Peyer's patch (tissue), 4 donors: ENCODE measurements around the gene RRAD.

ENCODE experiments used
- POLR2A ChIP-seq, 2 donors: fragments of 450-650 bp; IDR thresholded peaks; one replicate each; pipeline ENCODE4 v1.5.1; 2017; ENCODE audit warnings: antibody characterized with exemption in 2 of 2, mild to moderate bottlenecking in 2 of 2, moderate library complexity in 2 of 2
- TF ChIP-seq, protein P1 (sequence below), 6 experiments: fragments of 450-650 bp in 4 of 6; fragments of 200-600 bp in 2 of 6; sonication (generic) in 1 of 6; IDR thresholded peaks; one replicate each; pipeline ENCODE4 v1.5.1; 2017 to 2019; ENCODE audit warnings: antibody characterized with exemption in 6 of 6, mild to moderate bottlenecking in 3 of 6, moderate library complexity in 1 of 6

- TF ChIP-seq, protein P1, sequence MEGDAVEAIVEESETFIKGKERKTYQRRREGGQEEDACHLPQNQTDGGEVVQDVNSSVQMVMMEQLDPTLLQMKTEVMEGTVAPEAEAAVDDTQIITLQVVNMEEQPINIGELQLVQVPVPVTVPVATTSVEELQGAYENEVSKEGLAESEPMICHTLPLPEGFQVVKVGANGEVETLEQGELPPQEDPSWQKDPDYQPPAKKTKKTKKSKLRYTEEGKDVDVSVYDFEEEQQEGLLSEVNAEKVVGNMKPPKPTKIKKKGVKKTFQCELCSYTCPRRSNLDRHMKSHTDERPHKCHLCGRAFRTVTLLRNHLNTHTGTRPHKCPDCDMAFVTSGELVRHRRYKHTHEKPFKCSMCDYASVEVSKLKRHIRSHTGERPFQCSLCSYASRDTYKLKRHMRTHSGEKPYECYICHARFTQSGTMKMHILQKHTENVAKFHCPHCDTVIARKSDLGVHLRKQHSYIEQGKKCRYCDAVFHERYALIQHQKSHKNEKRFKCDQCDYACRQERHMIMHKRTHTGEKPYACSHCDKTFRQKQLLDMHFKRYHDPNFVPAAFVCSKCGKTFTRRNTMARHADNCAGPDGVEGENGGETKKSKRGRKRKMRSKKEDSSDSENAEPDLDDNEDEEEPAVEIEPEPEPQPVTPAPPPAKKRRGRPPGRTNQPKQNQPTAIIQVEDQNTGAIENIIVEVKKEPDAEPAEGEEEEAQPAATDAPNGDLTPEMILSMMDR (IDR thresholded peaks at IDR 0.05), result no peak
- no peak for TF ChIP-seq POLR2A (IDR thresholded peaks at IDR 0.05)
Observed at GRCh38 chr16:66939366-66939765, 14.0 kb upstream of the RRAD start.
